ENCODE data around the gene DIAPH2.

DIAPH2 gene

DNA sequence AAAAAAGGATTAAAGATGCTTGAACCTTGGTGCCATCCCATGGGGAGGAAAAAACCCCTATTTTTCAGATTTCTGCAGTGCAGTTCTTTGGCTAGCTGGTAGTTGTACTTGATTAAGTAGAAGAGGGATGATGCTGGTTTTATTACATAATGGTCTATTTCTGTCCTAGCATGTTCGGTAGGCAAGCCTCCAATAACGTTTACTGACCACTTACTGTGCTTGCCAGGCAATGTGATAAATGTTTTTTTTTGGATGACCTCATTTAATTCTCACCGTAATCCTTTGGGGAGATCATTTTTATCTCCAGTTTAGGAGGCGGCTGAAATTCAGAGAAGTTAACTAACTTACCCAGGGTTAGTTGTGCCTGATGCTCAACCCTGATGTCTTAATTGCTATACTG lies 106.9 kb downstream of the DIAPH2 start:
- TF ChIP-seq ISL1 (CRISPR knock-in tag; IDR thresholded peaks at IDR 0.05) = 0 out of 2 replicates have a peak, but pooled peaks have one; percentile 18
- TF ChIP-seq, protein P1, sequence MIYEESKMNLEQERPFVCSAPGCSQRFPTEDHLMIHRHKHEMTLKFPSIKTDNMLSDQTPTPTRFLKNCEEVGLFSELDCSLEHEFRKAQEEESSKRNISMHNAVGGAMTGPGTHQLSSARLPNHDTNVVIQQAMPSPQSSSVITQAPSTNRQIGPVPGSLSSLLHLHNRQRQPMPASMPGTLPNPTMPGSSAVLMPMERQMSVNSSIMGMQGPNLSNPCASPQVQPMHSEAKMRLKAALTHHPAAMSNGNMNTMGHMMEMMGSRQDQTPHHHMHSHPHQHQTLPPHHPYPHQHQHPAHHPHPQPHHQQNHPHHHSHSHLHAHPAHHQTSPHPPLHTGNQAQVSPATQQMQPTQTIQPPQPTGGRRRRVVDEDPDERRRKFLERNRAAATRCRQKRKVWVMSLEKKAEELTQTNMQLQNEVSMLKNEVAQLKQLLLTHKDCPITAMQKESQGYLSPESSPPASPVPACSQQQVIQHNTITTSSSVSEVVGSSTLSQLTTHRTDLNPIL (CRISPR knock-in tag; IDR thresholded peaks at IDR 0.05; ENCODE audit: low read depth) = peak; percentile 44; the same call in 1 of the 2 replicates
- no peak for TF ChIP-seq TSHZ2 (CRISPR knock-in tag; IDR thresholded peaks at IDR 0.05)
- no peak for ATAC-seq

DNA sequence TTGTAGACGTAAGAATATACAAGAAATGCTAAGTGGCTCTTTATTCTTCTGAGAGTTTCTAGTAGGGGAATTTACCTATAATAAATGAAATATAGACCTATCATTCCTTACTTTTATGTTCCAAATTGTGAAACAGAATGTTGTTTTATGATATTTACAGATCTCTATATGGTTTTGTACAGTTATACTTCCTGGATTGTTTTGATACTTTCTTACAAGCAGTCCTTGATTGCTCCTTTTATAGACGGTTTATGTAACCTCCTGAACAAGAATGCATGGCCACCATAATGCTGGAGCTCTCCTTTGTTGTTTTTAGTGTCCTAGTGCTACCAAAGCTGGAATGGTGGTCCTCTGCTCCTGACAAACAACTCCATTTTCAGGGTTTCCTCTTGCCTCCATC lies 107.4 kb downstream of the DIAPH2 start:
- no peak for ATAC-seq
- TF ChIP-seq ARNTL (CRISPR knock-in tag; IDR thresholded peaks at IDR 0.05; ENCODE audit: borderline replicate concordance, low read depth) (no peak), TCF4 (CRISPR knock-in tag; IDR thresholded peaks at IDR 0.05; ENCODE audit: borderline replicate concordance) (no peak), OSR1 (CRISPR knock-in tag; IDR thresholded peaks at IDR 0.05) (no peak), PPARA (CRISPR knock-in tag; IDR thresholded peaks at IDR 0.05; ENCODE audit: borderline replicate concordance) (no peak), PATZ1 (CRISPR knock-in tag; IDR thresholded peaks at IDR 0.05; ENCODE audit: borderline replicate concordance) (no peak), ZNF565 (CRISPR knock-in tag; conservative IDR thresholded peaks at IDR 0.05; ENCODE audit: low read depth) (no peak), ZFP3 (CRISPR knock-in tag; IDR thresholded peaks at IDR 0.05) (no peak), SNAI2 (CRISPR knock-in tag; IDR thresholded peaks at IDR 0.05) (no peak), TSHZ2 (CRISPR knock-in tag; IDR thresholded peaks at IDR 0.05) (no peak), BACH2 (CRISPR knock-in tag; IDR thresholded peaks at IDR 0.05; ENCODE audit: borderline replicate concordance) (no peak), ZFP30 (CRISPR knock-in tag; IDR thresholded peaks at IDR 0.05) (no peak), ESRRG (CRISPR knock-in tag; IDR thresholded peaks at IDR 0.05) (no peak), RARB (CRISPR knock-in tag; IDR thresholded peaks at IDR 0.05) (no peak)
- TF ChIP-seq, protein P2, sequence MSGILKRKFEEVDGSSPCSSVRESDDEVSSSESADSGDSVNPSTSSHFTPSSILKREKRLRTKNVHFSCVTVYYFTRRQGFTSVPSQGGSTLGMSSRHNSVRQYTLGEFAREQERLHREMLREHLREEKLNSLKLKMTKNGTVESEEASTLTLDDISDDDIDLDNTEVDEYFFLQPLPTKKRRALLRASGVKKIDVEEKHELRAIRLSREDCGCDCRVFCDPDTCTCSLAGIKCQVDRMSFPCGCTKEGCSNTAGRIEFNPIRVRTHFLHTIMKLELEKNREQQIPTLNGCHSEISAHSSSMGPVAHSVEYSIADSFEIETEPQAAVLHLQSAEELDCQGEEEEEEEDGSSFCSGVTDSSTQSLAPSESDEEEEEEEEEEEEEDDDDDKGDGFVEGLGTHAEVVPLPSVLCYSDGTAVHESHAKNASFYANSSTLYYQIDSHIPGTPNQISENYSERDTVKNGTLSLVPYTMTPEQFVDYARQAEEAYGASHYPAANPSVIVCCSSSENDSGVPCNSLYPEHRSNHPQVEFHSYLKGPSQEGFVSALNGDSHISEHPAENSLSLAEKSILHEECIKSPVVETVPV (CRISPR knock-in tag; IDR thresholded peaks at IDR 0.05) = no peak
- TF ChIP-seq, protein P1 (CRISPR knock-in tag; IDR thresholded peaks at IDR 0.05; ENCODE audit: low read depth) = no peak

GRCh38 chrX:96798982-96799381 lies 114.3 kb downstream of the DIAPH2 start:
- TF ChIP-seq ZNF70 (CRISPR knock-in tag; IDR thresholded peaks at IDR 0.05) = no peak
- no peak for TF ChIP-seq ZC3H10 (CRISPR knock-in tag; IDR thresholded peaks at IDR 0.05)
- no peak for TF ChIP-seq ISL1 (CRISPR knock-in tag; IDR thresholded peaks at IDR 0.05)
- no peak for TF ChIP-seq ZFP3 (CRISPR knock-in tag; IDR thresholded peaks at IDR 0.05)
- TF ChIP-seq RARB (CRISPR knock-in tag; IDR thresholded peaks at IDR 0.05) = no peak
- no peak for TF ChIP-seq ESRRG (CRISPR knock-in tag; IDR thresholded peaks at IDR 0.05)
- no peak for TF ChIP-seq ZNF8 (CRISPR knock-in tag; IDR thresholded peaks at IDR 0.05)
- TF ChIP-seq TCF4 (CRISPR knock-in tag; IDR thresholded peaks at IDR 0.05; ENCODE audit: borderline replicate concordance) = no peak
- TF ChIP-seq SNAI2 (CRISPR knock-in tag; IDR thresholded peaks at IDR 0.05) = no peak
- TF ChIP-seq ZNF565 (CRISPR knock-in tag; conservative IDR thresholded peaks at IDR 0.05; ENCODE audit: low read depth) = no peak
- TF ChIP-seq BACH2 (CRISPR knock-in tag; IDR thresholded peaks at IDR 0.05; ENCODE audit: borderline replicate concordance) = no peak
- ATAC-seq = no peak
